Measurements from ENCODE around the gene VPS37C. TPM values are rescaled to one million over a fixed set of nuclear protein-coding genes. Genes with fewer than 3 reads are reported as not detected.

VPS37C gene
- total and polyA plus RNA-seq, 10 of the 15 experiments (the other 5 are each of a cell fraction or from before 2014, with no cell fraction given) = 0.39 to 16.5 (median 7.8) TPM

DNA sequence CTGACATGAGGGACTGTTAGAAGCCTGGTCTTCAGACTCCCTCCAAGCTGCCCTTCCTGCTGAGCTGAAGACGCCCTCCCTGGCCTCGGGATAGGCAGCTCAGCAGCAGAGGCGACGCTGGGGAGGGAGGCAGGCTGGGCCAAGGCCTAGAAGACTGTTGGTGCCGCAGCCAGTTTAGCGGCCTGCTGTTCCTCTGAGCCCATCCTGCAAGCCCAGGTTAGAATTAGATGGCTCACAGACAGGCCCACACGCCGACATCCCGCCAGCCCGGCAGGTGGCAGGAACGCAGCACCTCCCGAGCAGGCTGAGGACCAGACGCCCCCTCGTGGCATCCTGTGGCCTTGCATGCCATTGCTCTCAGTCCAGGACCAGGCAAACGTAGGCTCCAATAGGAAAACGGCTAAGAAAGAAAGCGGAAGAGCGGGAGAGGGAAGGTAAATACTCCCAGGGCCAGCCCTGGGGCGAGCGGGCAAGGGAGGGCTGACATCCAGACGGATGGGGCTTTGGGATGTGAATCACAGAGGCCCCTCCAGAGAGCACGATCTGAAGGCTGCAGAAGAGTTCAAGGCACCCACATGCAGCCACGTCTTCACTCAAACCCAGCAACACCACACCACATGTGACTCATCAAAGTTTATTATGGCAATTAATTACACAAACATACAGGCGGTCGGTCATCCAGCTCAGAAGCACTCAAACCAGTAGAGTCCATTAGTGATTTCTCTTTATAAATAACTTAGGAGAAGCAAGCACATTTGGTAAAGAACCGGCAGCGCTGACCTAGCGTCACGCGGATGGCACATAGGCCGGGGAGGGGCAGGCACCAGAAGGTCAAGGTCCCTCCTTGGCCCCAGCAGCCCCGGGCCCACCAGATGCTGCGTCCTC lies 31.3 kb downstream of the VPS37C start (continued):
- TF ChIP-seq CREM (IDR thresholded peaks at IDR 0.05; ENCODE audit: low read depth) (peak; percentile 38; the same call in 1 of the 2 replicates), NR2C2 (IDR thresholded peaks at IDR 0.05; ENCODE audit: borderline replicate concordance, control insufficient read depth, insufficient read length, low read depth) (no peak), BHLHE40 (IDR thresholded peaks at IDR 0.05; ENCODE audit: borderline replicate concordance in 1 of 2, low read depth in 2 of 2, low read length in 1 of 2) (peak; percentile 50 to 56; a peak in 2 of 4 replicates), ZNF207 (IDR thresholded peaks at IDR 0.05; ENCODE audit: borderline replicate concordance) (peak; percentile 72; the same call in 1 of the 2 replicates), EZH2 (IDR thresholded peaks at IDR 0.05; ENCODE audit: borderline replicate concordance, control insufficient read depth, low read depth, low read length) (no peak), HDGF (IDR thresholded peaks at IDR 0.05) (peak; percentile 70), ZZZ3 (IDR thresholded peaks at IDR 0.05; ENCODE audit: control insufficient read depth, insufficient read length, low read depth) (no peak), TARDBP (IDR thresholded peaks at IDR 0.05; ENCODE audit: borderline replicate concordance) (peak; percentile 78), IKZF1 (conservative IDR thresholded peaks at IDR 0.05) (peak; percentile 66), TCF12 (IDR thresholded peaks at IDR 0.05; ENCODE audit: low read depth, low read length) (peak; percentile 75; the same call in 1 of the 2 replicates), EGR1 (IDR thresholded peaks at IDR 0.05; ENCODE audit: borderline replicate concordance in 1 of 2, low read depth in 2 of 2, low read length in 2 of 2) (0 out of 3 replicates have a peak, but pooled peaks of 1 of the 2 experiments have one; percentile 16), RB1 (IDR thresholded peaks at IDR 0.05; ENCODE audit: borderline replicate concordance) (peak; percentile 85; the same call in 1 of the 2 replicates)
- TF ChIP-seq, protein P1, sequence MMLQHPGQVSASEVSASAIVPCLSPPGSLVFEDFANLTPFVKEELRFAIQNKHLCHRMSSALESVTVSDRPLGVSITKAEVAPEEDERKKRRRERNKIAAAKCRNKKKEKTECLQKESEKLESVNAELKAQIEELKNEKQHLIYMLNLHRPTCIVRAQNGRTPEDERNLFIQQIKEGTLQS (IDR thresholded peaks at IDR 0.05; ENCODE audit: borderline replicate concordance, extremely low read depth, low read depth, low read length) = peak; percentile 69; the same call in 1 of the 2 replicates
- TF ChIP-seq, protein P2, sequence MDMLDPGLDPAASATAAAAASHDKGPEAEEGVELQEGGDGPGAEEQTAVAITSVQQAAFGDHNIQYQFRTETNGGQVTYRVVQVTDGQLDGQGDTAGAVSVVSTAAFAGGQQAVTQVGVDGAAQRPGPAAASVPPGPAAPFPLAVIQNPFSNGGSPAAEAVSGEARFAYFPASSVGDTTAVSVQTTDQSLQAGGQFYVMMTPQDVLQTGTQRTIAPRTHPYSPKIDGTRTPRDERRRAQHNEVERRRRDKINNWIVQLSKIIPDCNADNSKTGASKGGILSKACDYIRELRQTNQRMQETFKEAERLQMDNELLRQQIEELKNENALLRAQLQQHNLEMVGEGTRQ (IDR thresholded peaks at IDR 0.05; ENCODE audit: borderline replicate concordance, low read depth, low read length) = no peak
- TF ChIP-seq, protein P3, sequence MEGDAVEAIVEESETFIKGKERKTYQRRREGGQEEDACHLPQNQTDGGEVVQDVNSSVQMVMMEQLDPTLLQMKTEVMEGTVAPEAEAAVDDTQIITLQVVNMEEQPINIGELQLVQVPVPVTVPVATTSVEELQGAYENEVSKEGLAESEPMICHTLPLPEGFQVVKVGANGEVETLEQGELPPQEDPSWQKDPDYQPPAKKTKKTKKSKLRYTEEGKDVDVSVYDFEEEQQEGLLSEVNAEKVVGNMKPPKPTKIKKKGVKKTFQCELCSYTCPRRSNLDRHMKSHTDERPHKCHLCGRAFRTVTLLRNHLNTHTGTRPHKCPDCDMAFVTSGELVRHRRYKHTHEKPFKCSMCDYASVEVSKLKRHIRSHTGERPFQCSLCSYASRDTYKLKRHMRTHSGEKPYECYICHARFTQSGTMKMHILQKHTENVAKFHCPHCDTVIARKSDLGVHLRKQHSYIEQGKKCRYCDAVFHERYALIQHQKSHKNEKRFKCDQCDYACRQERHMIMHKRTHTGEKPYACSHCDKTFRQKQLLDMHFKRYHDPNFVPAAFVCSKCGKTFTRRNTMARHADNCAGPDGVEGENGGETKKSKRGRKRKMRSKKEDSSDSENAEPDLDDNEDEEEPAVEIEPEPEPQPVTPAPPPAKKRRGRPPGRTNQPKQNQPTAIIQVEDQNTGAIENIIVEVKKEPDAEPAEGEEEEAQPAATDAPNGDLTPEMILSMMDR (IDR thresholded peaks at IDR 0.05 in 2 of 3, conservative IDR thresholded peaks at IDR 0.05 in 1 of 3; ENCODE audit: control insufficient read depth in 2 of 3, extremely low read depth in 1 of 3, insufficient read depth in 1 of 3, low read depth in 3 of 3, low read length in 3 of 3) = peak; percentile 100
- TF ChIP-seq, protein P4, sequence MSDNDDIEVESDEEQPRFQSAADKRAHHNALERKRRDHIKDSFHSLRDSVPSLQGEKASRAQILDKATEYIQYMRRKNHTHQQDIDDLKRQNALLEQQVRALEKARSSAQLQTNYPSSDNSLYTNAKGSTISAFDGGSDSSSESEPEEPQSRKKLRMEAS (IDR thresholded peaks at IDR 0.05; ENCODE audit: low read depth, low read length) = peak; percentile 58; the same call in 1 of the 2 replicates
- TF ChIP-seq, protein P5, sequence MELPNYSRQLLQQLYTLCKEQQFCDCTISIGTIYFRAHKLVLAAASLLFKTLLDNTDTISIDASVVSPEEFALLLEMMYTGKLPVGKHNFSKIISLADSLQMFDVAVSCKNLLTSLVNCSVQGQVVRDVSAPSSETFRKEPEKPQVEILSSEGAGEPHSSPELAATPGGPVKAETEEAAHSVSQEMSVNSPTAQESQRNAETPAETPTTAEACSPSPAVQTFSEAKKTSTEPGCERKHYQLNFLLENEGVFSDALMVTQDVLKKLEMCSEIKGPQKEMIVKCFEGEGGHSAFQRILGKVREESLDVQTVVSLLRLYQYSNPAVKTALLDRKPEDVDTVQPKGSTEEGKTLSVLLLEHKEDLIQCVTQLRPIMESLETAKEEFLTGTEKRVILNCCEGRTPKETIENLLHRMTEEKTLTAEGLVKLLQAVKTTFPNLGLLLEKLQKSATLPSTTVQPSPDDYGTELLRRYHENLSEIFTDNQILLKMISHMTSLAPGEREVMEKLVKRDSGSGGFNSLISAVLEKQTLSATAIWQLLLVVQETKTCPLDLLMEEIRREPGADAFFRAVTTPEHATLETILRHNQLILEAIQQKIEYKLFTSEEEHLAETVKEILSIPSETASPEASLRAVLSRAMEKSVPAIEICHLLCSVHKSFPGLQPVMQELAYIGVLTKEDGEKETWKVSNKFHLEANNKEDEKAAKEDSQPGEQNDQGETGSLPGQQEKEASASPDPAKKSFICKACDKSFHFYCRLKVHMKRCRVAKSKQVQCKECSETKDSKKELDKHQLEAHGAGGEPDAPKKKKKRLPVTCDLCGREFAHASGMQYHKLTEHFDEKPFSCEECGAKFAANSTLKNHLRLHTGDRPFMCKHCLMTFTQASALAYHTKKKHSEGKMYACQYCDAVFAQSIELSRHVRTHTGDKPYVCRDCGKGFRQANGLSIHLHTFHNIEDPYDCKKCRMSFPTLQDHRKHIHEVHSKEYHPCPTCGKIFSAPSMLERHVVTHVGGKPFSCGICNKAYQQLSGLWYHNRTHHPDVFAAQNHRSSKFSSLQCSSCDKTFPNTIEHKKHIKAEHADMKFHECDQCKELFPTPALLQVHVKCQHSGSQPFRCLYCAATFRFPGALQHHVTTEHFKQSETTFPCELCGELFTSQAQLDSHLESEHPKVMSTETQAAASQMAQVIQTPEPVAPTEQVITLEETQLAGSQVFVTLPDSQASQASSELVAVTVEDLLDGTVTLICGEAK (IDR thresholded peaks at IDR 0.05; ENCODE audit: borderline replicate concordance) = no peak
- TF ChIP-seq, protein P6, sequence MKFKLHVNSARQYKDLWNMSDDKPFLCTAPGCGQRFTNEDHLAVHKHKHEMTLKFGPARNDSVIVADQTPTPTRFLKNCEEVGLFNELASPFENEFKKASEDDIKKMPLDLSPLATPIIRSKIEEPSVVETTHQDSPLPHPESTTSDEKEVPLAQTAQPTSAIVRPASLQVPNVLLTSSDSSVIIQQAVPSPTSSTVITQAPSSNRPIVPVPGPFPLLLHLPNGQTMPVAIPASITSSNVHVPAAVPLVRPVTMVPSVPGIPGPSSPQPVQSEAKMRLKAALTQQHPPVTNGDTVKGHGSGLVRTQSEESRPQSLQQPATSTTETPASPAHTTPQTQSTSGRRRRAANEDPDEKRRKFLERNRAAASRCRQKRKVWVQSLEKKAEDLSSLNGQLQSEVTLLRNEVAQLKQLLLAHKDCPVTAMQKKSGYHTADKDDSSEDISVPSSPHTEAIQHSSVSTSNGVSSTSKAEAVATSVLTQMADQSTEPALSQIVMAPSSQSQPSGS (IDR thresholded peaks at IDR 0.05; ENCODE audit: low read length) = no peak

Data from GM12878 (cell line).